ENCODE results near the gene ABCD3.
"Not testable (repeated sequence)": the region's sequence is repeated elsewhere in the genome, so short reads cannot be mapped to it uniquely, and the experiment has no call there.

The ABCD3 gene

GRCh38 chr1:94552071-94552586, 133.9 kb downstream of the ABCD3 start:
- no peak for DNase-seq

- no peak for DNase-seq
These were observed 135.1 kb downstream of the ABCD3 start for GRCh38 chr1:94553323-94553730.

GRCh38 chr1:94553931-94554330, 135.7 kb downstream of the ABCD3 start:
- DNase-seq: no peak

DNA sequence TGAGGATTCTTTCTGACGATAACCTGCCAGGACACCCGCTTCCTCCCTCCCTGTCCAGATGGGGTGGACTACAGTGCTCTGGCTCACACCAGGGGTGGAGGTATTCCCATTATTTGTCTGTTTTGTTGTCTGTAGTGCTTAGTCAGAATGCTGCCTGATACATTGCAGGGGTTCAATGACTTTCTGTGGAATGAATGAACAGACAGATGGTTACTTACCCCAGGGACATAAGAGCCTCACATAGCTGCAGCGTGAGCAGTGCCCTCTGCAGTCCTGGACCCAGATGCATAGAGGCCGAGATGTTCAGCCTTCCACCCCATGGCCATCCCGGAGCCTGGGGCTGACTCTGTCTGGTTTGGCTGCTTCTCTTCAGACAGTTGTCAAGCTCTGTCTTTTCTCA, 136.4 kb downstream of the ABCD3 start:
- DNase-seq: no peak

- DNase-seq: no peak
These were observed 136.9 kb downstream of the ABCD3 start for GRCh38 chr1:94555091-94555490.

GRCh38 chr1:94559921-94560320, 141.7 kb downstream of the ABCD3 start:
- no peak for DNase-seq

DNA sequence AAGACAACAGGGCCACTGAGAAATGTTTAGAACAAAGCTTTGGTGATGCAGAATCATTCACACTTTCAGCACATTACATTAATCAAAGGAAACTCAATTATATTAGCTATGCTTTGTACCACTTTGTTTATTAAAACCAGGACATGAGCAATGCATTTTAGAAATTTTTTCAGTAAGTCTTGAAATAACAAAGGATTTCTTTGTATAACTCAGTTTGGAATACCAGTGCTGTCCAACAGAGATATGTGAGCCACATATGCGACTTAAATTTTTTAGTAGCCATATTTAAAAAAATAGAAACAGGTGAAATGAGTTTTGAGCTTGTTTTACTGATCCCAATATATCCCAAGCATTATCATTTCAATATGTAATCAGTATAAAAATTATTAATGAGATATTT, 142.1 kb downstream of the ABCD3 start:
- no peak for DNase-seq

DNA sequence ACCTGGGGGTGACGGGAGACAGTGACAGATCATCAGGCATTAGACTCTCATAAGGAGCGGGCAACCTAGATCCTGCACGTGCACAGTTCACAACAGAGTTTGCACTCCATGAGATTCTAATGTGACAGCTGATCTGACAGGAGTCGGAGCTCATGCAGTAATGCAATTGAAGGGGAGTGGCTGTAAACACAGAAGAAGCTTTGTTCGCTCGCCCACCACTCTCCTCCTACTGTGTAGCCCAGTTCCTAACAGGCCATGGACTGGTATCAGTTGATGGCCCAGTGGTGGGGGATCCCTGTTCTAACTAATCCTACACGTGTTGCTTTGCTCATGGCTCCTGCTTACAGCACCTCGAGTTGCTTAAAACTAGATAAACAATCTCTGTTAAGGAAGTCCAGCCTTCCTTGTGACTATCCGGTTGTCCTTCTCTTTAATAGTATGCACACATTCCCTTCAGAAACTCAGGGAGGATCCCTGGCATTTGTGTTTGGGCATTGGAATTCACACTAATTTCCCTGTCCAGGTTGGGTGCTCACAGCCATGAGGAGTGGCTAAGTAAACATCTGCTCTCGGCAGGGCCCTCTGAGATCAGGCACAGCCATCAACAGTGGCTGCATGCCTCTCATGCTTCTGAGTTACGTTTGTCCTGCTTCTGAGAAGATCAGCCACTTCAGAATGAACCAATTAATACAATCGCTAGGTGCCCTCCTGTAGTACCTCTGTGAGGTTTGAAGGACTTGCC, 144.5 kb downstream of the ABCD3 start:
- no peak for DNase-seq

DNA sequence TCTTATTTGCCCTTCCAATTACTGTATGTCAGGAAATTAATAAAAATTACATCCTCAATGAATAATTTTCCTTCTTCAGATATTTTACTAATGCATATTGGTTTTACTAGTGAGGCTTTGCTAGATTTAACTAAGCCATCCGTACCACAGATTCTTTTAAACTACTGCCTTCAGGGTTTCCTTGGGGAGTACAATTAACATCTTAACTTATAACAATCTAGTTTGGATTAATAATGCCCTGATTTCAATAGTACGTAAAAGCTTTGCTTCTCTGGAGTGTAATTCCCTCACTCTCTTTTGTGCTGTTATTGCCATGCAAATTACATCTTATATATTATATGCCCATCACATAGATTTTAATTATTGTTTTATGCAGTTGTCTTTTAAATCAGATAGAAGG, 147.7 kb downstream of the ABCD3 start:
- no peak for DNase-seq

DNA sequence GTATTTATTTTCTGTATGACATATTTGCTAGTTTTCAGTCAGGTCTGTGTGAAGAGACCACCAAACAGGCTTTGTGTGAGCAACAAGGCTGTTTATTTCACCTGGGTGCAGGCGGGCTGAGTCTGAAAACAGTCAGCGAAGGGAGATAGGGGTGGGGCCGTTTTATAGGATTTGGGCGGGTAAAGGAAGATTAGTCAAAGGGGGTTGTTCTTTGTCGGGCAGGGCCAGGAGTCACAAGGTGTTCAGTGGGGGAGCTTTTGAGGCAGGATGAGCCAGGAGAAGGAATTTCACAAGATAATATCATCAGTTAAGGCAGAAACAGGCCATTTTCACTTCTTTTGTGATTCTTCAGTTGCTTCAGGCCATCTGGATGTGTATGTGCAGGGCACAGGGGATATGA, 148.2 kb downstream of the ABCD3 start:
- not testable (repeated sequence) for DNase-seq

- not testable (repeated sequence) for DNase-seq
These were observed 149.9 kb downstream of the ABCD3 start for GRCh38 chr1:94567975-94568607.

Measured in CD4-positive, alpha-beta T cell treated with Interferon alpha-2 for 1 hour (primary cell).